GM08714 (cell line): ENCODE measurements around the gene ANKRD11.

ENCODE experiments used
- H3K4me3 ChIP-seq: fragments of 200-500 bp; sonication (Bioruptor generic); 2 replicates; pipeline ENCODE4 v1.5.1; 2014; ENCODE audit warnings: mild to moderate bottlenecking, low read length, inconsistent platforms
- ZNF274 ChIP-seq: IDR thresholded peaks from 2 replicates; pipeline ENCODE4 v1.6.1; 2012; ENCODE audit warnings: mild to moderate bottlenecking, low read depth, low read length

ANKRD11 gene

GRCh38 chr16:89408315-89408714 lies 82.0 kb downstream of the ANKRD11 start:
- H3K4me3 ChIP-seq: no peak overlapping the region
- no peak for TF ChIP-seq ZNF274

GRCh38 chr16:89407925-89408300 lies 82.4 kb downstream of the ANKRD11 start:
- no peak overlapping the region for H3K4me3 ChIP-seq
- TF ChIP-seq ZNF274: no peak

GRCh38 chr16:89407282-89407924 lies 83.0 kb downstream of the ANKRD11 start:
- H3K4me3 ChIP-seq: no peak overlapping the region
- no peak for TF ChIP-seq ZNF274

- H3K4me3 ChIP-seq: no peak overlapping the region
- no peak for TF ChIP-seq ZNF274
These were observed 84.0 kb downstream of the ANKRD11 start for GRCh38 chr16:89406277-89406888.

GRCh38 chr16:89404561-89404960 lies 85.8 kb downstream of the ANKRD11 start:
- TF ChIP-seq ZNF274: no peak

GRCh38 chr16:89402962-89403361 lies 87.4 kb downstream of the ANKRD11 start:
- no peak for TF ChIP-seq ZNF274
- no peak overlapping the region for H3K4me3 ChIP-seq

More at GRCh38 chr16:89404561-89404960, 85.8 kb downstream of the ANKRD11 start:
- no peak overlapping the region for H3K4me3 ChIP-seq

- TF ChIP-seq ZNF274: no peak
- no peak overlapping the region for H3K4me3 ChIP-seq
These were observed 88.5 kb downstream of the ANKRD11 start for GRCh38 chr16:89401641-89402445.

GRCh38 chr16:89401205-89401604 lies 89.2 kb downstream of the ANKRD11 start:
- H3K4me3 ChIP-seq: no peak overlapping the region
- no peak for TF ChIP-seq ZNF274

GRCh38 chr16:89400740-89401139 lies 89.6 kb downstream of the ANKRD11 start:
- TF ChIP-seq ZNF274: no peak
- no peak overlapping the region for H3K4me3 ChIP-seq

- TF ChIP-seq ZNF274: no peak
- no peak overlapping the region for H3K4me3 ChIP-seq
These were observed 91.4 kb downstream of the ANKRD11 start for GRCh38 chr16:89398924-89399323.

- H3K4me3 ChIP-seq: no peak overlapping the region
- TF ChIP-seq ZNF274: no peak
These were observed 93.0 kb downstream of the ANKRD11 start for GRCh38 chr16:89397331-89397861.

GRCh38 chr16:89396156-89396555 lies 94.2 kb downstream of the ANKRD11 start:
- no peak for TF ChIP-seq ZNF274

GRCh38 chr16:89395150-89396142 lies 94.9 kb downstream of the ANKRD11 start:
- TF ChIP-seq ZNF274: no peak
- no peak overlapping the region for H3K4me3 ChIP-seq

More at GRCh38 chr16:89396156-89396555, 94.2 kb downstream of the ANKRD11 start:
- no peak overlapping the region for H3K4me3 ChIP-seq
